SK-N-SH treated with all-trans-retinoic acid at 6 μM for 48 hours (cell line): ENCODE measurements around the gene SLC7A8.

ENCODE experiments used
- ATAC-seq: fragments of 200-7000 bp; cut with Tn5 transposase; 3 replicates; pipeline ENCODE4 v1.9.1; 2020; ENCODE audit warnings: mild to moderate bottlenecking, moderate library complexity
- ARNTL ChIP-seq: fragments of 450-650 bp; formaldehyde crosslinking; IDR thresholded peaks from 2 replicates; pipeline ENCODE4 v1.5.0; 2020; ENCODE audit warnings: low read depth, mild to moderate bottlenecking, moderate library complexity, borderline replicate concordance
- BACH2 ChIP-seq: fragments of 250-450 bp; sonication (Bioruptor Pico); IDR thresholded peaks from 2 replicates; pipeline ENCODE4 v1.9.0; 2021; ENCODE audit warnings: mild to moderate bottlenecking, borderline replicate concordance
- CREB5 ChIP-seq: fragments of 250-450 bp; sonication (Bioruptor Pico); IDR thresholded peaks from 2 replicates; pipeline ENCODE4 v1.5.1; 2020; ENCODE audit warnings: low read depth, mild to moderate bottlenecking, moderate library complexity
- CSDC2 ChIP-seq: fragments of 250-450 bp; sonication (Bioruptor Pico); IDR thresholded peaks from 2 replicates; pipeline ENCODE4 v1.5.0; 2020; ENCODE audit warnings: mild to moderate bottlenecking, moderate library complexity
- GLIS3 ChIP-seq: fragments of 250-450 bp; sonication (Bioruptor Pico); IDR thresholded peaks from 2 replicates; pipeline ENCODE4 v1.5.0; 2020; ENCODE audit warnings: mild to moderate bottlenecking, moderate library complexity
- ISL1 ChIP-seq: fragments of 250-450 bp; sonication (Bioruptor Pico); IDR thresholded peaks from 2 replicates; pipeline ENCODE4 v2.1.2; 2022; ENCODE audit warnings: mild to moderate bottlenecking, moderate library complexity
- PPARA ChIP-seq: fragments of 250-450 bp; sonication (Bioruptor Pico); IDR thresholded peaks from 2 replicates; pipeline ENCODE4 v1.5.0; 2020; ENCODE audit warnings: mild to moderate bottlenecking, borderline replicate concordance
- RARB ChIP-seq: fragments of 250-450 bp; sonication (Bioruptor Pico); IDR thresholded peaks from 2 replicates; pipeline ENCODE4 v1.8.0; 2021; ENCODE audit warnings: mild to moderate bottlenecking, moderate library complexity
- SNAI2 ChIP-seq: fragments of 250-450 bp; sonication (Bioruptor Pico); IDR thresholded peaks from 2 replicates; pipeline ENCODE4 v1.5.0; 2020; ENCODE audit warnings: mild to moderate bottlenecking, moderate library complexity
- TCF4 ChIP-seq: fragments of 250-450 bp; sonication (Bioruptor Pico); IDR thresholded peaks from 2 replicates; pipeline ENCODE4 v1.8.0; 2021; ENCODE audit warnings: mild to moderate bottlenecking, moderate library complexity, borderline replicate concordance
- TOX ChIP-seq: fragments of 250-450 bp; sonication (Bioruptor Pico); IDR thresholded peaks from 2 replicates; pipeline ENCODE4 v1.8.0; 2021; ENCODE audit warnings: mild to moderate bottlenecking, moderate library complexity, borderline replicate concordance
- ZC3H10 ChIP-seq: fragments of 250-450 bp; sonication (Bioruptor Pico); IDR thresholded peaks from 2 replicates; pipeline ENCODE4 v1.5.1; 2021; ENCODE audit warnings: mild to moderate bottlenecking, moderate library complexity
- ZFP3 ChIP-seq: fragments of 250-450 bp; sonication (Bioruptor Pico); IDR thresholded peaks from 2 replicates; pipeline ENCODE4 v1.5.0; 2020; ENCODE audit warnings: mild to moderate bottlenecking, moderate library complexity
- ZFP30 ChIP-seq: fragments of 450-650 bp; formaldehyde crosslinking; IDR thresholded peaks from 2 replicates; pipeline ENCODE4 v1.5.0; 2022; ENCODE audit warnings: mild to moderate bottlenecking, moderate library complexity
- ZNF70 ChIP-seq: fragments of 450-650 bp; formaldehyde crosslinking; IDR thresholded peaks from 2 replicates; pipeline ENCODE4 v1.5.0; 2020; ENCODE audit warnings: mild to moderate bottlenecking, moderate library complexity
- TF ChIP-seq, protein P1 (sequence below): fragments of 250-450 bp; sonication (Bioruptor Pico); IDR thresholded peaks from 2 replicates; pipeline ENCODE4 v1.8.0; 2020; ENCODE audit warnings: mild to moderate bottlenecking, moderate library complexity, borderline replicate concordance
- TF ChIP-seq, protein P2 (sequence below): fragments of 250-450 bp; sonication (Bioruptor Pico); IDR thresholded peaks from 2 replicates; pipeline ENCODE4 v1.5.1; 2021; ENCODE audit warnings: mild to moderate bottlenecking, moderate library complexity

Gene SLC7A8

GRCh38 chr14:23124337-23124954 is 59.0 kb downstream of the SLC7A8 start (continued):
- TF ChIP-seq, protein P1, sequence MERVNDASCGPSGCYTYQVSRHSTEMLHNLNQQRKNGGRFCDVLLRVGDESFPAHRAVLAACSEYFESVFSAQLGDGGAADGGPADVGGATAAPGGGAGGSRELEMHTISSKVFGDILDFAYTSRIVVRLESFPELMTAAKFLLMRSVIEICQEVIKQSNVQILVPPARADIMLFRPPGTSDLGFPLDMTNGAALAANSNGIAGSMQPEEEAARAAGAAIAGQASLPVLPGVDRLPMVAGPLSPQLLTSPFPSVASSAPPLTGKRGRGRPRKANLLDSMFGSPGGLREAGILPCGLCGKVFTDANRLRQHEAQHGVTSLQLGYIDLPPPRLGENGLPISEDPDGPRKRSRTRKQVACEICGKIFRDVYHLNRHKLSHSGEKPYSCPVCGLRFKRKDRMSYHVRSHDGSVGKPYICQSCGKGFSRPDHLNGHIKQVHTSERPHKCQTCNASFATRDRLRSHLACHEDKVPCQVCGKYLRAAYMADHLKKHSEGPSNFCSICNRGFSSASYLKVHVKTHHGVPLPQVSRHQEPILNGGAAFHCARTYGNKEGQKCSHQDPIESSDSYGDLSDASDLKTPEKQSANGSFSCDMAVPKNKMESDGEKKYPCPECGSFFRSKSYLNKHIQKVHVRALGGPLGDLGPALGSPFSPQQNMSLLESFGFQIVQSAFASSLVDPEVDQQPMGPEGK (CRISPR knock-in tag) = no peak
- TF ChIP-seq SNAI2 (no peak), CSDC2 (CRISPR knock-in tag) (no peak), ARNTL (CRISPR knock-in tag) (no peak)

- no peak for ATAC-seq
- TF ChIP-seq, protein P2, sequence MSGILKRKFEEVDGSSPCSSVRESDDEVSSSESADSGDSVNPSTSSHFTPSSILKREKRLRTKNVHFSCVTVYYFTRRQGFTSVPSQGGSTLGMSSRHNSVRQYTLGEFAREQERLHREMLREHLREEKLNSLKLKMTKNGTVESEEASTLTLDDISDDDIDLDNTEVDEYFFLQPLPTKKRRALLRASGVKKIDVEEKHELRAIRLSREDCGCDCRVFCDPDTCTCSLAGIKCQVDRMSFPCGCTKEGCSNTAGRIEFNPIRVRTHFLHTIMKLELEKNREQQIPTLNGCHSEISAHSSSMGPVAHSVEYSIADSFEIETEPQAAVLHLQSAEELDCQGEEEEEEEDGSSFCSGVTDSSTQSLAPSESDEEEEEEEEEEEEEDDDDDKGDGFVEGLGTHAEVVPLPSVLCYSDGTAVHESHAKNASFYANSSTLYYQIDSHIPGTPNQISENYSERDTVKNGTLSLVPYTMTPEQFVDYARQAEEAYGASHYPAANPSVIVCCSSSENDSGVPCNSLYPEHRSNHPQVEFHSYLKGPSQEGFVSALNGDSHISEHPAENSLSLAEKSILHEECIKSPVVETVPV (CRISPR knock-in tag) = no peak
- TF ChIP-seq, protein P1 (CRISPR knock-in tag) = no peak
- no peak for TF ChIP-seq BACH2 (CRISPR knock-in tag)
- no peak for TF ChIP-seq PPARA (CRISPR knock-in tag)
Observed at GRCh38 chr14:23123419-23123818, 60.0 kb downstream of the SLC7A8 start.

GRCh38 chr14:23122086-23122485 is 61.4 kb downstream of the SLC7A8 start:
- ATAC-seq = no peak
- TF ChIP-seq, protein P2 (CRISPR knock-in tag) = no peak
- TF ChIP-seq ZNF70 (CRISPR knock-in tag) = no peak
- TF ChIP-seq ISL1 = no peak

- peak; percentile 23; the same call in 2 of the 3 replicates for ATAC-seq
- TF ChIP-seq SNAI2 (no peak), TOX (CRISPR knock-in tag) (no peak), GLIS3 (CRISPR knock-in tag) (no peak), ZFP30 (CRISPR knock-in tag) (no peak), TCF4 (CRISPR knock-in tag) (no peak), CREB5 (CRISPR knock-in tag) (no peak), ZC3H10 (CRISPR knock-in tag) (no peak), ZNF70 (CRISPR knock-in tag) (no peak), RARB (CRISPR knock-in tag) (no peak), CSDC2 (CRISPR knock-in tag) (no peak), ZFP3 (CRISPR knock-in tag) (no peak)
- TF ChIP-seq, protein P1 (CRISPR knock-in tag) = no peak
- TF ChIP-seq, all 23 proteins: peak for 0
Observed at GRCh38 chr14:23121361-23121771, 62.1 kb downstream of the SLC7A8 start.
